NAMALWA (cell line): ENCODE results near the gene ARAP2.
A peak's percentile ranks its signal among the peaks of the same experiment; 100 is the strongest.

Experiments
- DNase-seq: peaks from one replicate; pipeline ENCODE4 v3.0.0-alpha.2; 2015; ENCODE audit warnings: low spot score

The ARAP2 gene

DNA sequence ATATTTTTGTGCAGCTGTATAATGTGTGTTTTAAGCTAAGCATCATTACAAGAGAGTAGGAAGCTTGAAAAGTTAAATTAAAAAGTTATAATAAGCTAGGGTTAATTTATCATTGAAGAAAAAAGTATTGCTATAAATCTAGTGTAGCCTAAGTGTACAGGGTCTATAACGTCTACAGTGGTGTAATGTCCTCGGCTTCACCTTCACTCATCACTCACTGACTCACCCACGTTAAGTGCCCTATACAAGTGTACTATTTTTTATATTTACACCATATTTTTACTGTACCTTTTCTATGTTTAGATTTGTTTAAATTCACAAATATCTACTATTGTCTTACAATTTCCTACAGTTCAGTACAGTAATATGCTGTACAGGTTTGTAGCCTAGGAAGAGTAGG, 23.5 kb downstream of the ARAP2 start:
- DNase-seq: no peak

GRCh38 chr4:36218121-36218520, 26.2 kb downstream of the ARAP2 start:
- no peak for DNase-seq

DNA sequence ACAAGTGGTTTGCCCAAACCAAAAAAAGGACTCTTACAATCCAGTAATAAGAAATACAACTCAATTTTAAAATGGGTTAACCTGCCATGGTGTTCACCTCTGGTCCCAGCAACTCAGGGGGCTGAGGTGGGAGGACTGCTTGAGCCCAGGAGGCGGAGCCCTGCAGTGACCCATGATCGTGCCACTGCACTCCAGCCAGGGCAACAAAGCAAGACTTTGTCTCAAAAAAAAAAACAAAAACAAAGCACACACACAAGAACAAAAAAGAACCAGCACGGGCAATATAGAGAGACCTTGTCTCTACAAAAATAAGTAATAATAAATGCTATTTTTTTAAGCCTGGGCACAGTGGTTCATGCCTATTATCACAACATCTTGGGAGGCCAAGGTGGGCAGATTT, 28.7 kb downstream of the ARAP2 start:
- no peak for DNase-seq

DNA sequence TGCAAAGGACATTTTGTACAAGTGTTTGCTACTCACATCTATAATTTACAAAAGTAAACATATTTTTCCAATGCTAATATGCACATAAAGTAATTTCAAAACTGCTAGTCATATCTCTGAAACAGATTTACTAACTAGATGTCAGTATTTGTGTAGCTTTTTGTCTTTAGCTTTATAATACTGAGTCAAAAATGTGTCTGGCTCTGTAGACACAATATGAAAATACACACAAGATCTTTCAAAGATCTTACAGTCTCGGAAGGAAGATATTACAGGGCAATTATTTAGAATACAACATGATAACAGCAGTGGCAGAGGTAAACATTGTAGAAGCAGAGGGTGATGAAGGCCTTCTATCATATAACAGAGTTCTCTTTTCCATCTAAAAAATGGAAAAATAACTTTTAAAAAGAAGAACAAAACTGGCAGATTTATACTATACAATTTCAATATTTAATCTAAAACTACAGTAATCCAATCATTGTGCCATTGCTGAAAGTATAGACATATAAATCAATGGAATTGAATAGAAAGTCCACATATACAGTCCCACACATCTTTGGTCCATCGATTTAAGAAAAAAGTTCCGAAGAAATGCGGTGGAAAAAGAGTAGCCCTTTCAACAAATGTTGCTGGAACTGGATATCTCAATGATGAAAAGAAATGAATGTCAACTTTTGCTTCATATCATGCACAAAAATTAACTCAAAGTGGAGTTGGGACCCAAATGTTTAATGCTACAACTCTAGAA, 29.4 kb downstream of the ARAP2 start:
- no peak for DNase-seq

- no peak for DNase-seq
Measured at GRCh38 chr4:36213977-36214376, 30.3 kb downstream of the ARAP2 start.

DNA sequence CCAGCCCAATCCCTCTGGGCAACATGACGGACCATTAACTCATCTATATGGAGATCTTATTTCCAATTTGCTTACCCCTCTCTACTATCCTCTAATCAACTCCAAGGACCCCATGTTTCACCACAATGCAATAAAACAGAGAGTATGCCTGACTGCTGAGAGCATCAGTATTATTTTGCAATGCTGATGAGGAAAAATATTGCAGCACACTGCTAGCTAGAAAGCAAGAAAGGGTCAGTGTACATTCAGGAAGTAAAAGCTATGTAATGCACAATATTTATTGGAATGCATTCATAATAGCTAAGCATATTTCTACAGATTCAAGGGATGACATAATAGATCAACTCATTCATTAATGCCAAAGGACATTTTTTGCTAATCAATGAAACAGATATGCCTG, 33.2 kb downstream of the ARAP2 start:
- DNase-seq: no peak

DNA sequence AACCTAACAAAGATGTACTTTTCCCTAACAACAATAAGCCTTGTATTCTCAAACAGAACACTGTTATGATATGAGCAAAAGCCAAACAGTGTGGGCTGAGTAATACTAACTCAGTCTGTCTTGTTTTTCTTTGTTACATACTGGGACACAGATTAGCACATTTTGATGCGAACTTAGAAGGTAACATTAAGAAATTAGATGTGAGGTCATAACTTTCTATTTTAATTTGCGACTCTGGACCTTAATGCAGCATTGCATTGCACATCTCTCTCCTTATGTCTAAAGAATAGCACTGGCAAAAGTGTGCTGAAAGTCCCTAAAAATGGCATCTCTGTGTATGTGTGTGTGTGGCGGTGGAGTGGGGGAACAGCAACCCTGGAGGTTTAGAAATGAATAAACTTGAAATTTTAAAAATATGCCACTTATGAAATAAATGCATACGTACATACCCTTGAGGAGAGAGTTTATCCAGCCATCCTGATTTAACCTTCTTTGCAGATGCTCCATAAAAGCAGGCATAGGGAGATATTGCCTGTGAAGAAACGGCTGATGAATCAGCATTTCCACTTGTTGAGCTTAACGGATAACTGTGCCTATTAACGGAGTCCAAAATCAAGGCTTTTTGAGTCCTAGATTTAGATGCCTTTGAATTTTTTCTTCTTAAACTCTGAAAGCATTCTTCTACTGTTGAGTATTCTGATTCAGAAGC, 34.2 kb downstream of the ARAP2 start:
- no peak for DNase-seq

- no peak for DNase-seq
Measured at GRCh38 chr4:36208893-36209473, 35.3 kb downstream of the ARAP2 start.

GRCh38 chr4:36207831-36208520, 36.3 kb downstream of the ARAP2 start:
- DNase-seq: no peak

DNA sequence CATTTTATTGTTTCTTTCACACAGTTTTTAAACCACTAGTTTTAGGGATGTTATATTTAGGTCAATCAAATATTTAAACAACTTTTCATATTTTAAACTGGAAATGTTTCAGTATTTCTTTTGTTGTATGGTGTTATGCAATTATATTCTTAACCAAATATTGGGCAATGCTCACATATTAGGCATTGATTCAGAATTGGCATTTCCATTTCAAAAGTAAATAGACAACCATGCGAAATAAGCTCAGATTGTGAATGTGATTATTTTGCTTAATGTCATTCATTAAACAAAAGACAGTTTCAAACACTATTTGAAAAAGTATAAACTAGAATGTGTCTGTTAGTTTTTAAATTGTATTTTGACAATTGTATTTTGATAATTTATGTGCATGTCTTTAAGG, 36.9 kb downstream of the ARAP2 start:
- no peak for DNase-seq

DNA sequence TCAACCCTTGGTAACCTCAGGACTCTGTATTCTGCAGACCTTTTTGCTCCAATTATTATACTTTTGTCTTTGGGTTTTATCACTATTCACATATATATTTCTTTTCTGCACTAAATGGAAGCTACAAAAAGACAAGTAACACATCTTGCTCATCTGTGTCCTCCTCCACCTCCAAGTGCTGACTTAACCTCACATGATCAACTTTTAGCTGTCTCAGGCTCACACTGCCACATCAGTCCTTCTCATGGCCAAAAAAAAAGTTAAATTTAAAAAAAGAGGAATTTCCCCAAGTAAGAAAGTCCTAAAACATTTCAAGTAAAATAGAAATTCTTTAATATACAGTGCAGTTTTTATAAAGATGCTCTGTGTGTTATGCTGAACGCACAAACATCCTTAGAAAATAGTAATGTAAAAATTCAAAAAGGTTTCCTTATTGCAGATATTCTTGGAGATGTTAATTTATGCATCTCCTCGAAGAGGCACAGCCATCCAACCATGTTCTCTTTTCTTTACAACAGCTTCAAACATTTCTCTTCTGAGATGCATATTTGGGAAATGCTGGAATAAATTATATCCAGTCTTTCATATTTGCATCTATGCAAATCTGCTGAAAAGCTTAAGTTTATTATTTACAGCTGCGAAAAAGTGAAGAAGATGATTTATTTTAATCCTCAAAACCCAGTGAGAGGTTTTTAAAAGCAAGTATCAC, 37.6 kb downstream of the ARAP2 start:
- no peak for DNase-seq

DNA sequence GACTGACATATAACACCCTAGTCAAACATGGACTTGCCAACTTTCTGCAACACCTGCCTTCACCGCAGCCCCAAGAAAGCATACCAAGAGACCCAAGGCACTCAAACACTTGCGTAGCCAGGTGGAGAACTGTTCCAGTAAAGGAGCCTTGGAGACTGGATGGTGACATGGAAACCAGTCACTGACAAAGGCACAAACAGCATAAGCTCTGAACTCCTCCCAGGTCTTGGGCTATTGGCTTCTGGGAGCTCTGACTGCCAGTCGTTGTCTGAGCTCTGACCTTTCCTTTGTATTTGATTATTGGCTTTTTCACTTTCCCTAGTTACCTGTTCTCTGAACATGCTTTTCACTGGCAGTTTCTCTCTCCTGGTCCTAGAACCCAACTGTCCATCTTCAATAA, 38.3 kb downstream of the ARAP2 start:
- DNase-seq: no peak

GRCh38 chr4:36198861-36199260, 45.5 kb downstream of the ARAP2 start:
- no peak for DNase-seq

GRCh38 chr4:36198068-36198808, 46.1 kb downstream of the ARAP2 start:
- DNase-seq: no peak

DNA sequence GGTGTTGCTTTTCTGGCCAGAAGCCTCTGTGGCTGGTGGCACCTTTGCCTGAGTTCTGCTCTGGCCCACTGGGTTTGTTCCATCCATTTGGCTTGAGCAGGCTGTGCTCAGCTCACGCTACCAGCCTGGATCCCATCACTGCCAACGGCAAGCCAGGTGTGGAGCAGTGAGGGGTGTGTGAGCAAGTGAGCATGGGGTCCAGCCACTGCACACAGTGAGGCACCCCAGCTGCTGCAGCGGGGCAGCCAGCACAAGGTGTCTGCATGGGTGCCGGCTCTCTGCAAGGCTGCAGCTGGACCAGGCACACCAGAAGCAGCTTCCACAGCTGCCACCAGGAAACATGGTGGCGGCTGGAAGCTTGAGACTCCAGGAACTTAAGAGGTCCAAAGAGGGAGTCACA, 46.8 kb downstream of the ARAP2 start:
- no peak for DNase-seq

- DNase-seq: no peak
Measured at GRCh38 chr4:36196145-36196913, 48.0 kb downstream of the ARAP2 start.

DNA sequence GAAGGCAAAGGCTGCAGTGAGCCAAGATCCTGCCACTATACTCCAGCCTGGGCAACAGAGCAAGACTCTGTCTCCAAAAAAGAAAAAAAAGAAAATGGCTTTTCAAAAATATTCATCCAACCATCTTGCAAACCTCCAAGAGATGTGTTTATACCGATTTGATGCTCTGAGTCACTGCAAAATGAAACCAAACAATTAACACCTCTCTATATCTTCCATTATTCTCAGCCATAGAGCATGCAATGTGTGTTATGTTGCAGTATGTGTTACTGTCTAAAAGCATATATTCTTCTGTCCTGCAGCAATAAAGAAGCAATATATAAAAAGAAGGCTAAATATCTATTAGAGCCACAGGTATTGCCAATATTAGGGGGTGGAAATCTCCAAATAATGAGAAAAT, 51.4 kb downstream of the ARAP2 start:
- no peak for DNase-seq

GRCh38 chr4:36189511-36190226, 54.6 kb downstream of the ARAP2 start:
- DNase-seq: no peak

DNA sequence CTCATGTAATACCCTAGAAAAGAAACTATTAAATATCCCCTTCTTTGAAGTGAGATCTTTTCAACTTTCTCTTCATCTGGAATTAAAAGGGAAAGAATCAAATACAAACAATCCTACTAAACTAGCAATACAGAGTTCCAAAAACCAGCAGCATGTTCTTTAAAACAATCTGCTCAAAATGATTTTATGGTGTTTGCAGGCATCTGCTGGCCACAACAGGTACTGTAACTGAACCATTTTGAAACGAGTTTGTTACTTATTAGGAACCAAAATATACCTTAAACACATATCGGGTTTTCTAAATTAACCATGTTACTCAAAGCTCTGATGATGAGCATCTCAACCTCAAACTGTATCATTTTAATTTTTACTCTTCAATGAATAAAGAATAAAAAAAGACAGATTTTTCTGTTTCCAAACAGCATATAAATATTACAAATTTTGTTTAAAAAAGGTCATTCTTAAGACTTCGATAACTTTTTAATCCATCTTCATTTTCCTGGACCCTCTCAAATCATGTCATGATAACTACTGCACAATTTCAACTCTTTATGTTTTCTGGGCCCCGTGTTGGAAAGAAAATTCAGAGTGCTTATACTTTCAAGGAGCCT, 56.5 kb downstream of the ARAP2 start:
- peak; percentile 47 for DNase-seq
